Stimulated activated CD8-positive, alpha-beta memory T cell treated with anti-CD3 and anti-CD28 coated beads, Interleukin-7, amount 100 ng/mL, for 4 hours (primary cell): ENCODE results near the gene NTRK2.

Experiments used
- DNase-seq, 2 donors: peaks; one replicate each; pipeline ENCODE4 v3.0.0-alpha.2; 2020; ENCODE audit warnings: low read depth in 2 of 2

Gene NTRK2

DNA sequence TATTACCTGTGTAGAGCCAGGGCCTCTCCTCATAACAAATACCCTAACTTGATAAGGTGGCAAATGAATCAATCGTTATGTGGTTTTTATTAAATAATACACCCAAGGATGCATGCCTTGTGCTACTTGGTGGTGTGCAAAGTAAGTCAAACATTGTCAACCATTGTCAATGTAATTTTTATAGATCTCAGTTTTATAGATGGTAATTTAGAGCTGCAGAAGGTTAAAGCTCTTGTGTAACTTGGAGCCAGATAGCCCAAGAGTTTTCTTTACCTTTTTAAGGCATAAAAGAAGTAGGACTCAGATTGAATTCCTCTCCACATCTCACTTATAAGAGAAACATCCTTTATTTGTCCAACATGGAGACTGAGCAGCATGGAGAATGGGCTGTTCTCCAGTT is 304.7 kb downstream of the NTRK2 start:
- no peak for DNase-seq

DNA sequence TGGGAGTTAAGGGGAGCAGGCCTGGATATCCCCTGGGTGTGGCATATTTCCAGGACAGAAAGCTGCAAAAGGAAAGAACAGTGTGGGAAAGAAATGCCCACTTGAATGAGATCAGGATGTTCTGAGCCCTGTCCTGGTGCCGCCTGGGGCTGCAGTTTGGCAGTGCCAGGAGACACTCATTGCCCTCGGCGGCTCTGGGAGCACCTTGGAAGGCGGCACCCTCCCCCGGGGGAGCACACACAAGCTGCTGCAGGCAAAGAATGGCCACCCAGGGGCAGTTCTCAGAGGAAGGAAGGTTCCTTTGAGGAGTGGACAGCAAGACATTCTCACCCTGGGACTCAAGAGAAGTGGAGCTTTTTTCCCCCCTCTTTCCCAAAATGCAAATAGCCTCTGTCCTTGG is 305.3 kb downstream of the NTRK2 start:
- no peak for DNase-seq

DNA sequence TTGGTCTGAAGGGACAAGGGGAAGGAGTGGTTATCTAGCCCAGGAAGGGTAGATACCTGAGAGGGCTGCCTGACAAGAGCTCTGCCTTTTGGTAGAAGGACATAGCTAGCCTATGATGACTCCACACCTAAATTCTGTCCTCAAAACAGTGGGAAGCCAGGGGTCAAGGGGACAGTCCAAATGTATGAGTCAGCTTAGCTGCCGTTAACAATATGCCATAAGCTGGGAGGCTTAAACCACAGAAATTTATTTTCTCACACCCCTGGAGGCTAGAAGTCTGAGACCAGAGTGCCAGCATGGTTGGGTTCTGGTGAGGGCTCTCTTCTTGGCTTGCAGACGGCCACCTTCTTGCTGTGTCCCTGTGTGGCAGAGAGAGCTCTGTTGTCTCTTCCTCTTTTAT is 306.4 kb downstream of the NTRK2 start:
- no peak for DNase-seq

- DNase-seq = no peak
These were observed 309.1 kb downstream of the NTRK2 start for GRCh38 chr9:84978661-84979060.

DNA sequence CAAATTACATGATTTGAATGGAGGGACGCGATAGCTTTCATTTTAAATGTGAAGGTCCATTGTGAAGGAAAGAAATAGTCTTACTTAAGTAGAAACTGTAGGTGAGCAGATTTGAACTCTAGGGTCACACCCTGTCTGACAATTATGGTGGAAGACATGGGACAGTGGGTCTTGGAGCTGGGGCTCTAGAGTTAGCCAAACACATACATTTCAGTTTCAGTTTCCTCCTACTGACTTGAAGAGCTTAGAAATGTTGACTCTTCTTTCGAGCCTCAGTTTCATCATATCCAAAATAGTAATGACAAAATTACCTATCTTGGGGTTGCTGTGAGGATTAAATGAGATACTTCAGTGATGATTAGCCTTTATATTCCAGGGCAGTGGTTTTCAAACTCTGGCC is 314.2 kb downstream of the NTRK2 start:
- no peak for DNase-seq

- DNase-seq = no peak
These were observed 319.1 kb downstream of the NTRK2 start for GRCh38 chr9:84988621-84989020.

DNA sequence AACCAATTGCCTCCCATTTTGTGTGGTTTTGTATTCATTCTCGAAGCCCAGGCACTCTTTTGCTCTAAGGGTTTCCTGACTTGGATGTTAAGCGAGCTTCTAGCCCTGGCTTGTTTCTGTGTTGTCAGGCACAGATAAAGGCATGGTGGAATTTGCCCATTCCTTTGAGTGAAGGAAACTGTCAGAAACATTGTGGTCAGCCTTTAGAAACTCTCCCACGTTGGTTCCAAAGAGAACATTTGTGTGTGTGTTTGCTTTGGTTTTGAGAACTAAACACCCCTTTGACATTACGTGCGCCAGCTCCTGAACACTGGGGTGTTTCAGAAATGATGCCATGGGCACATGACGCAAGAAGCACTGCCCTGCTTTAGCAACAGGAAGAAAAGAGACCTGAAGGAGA is 320.9 kb downstream of the NTRK2 start:
- DNase-seq = no peak

DNA sequence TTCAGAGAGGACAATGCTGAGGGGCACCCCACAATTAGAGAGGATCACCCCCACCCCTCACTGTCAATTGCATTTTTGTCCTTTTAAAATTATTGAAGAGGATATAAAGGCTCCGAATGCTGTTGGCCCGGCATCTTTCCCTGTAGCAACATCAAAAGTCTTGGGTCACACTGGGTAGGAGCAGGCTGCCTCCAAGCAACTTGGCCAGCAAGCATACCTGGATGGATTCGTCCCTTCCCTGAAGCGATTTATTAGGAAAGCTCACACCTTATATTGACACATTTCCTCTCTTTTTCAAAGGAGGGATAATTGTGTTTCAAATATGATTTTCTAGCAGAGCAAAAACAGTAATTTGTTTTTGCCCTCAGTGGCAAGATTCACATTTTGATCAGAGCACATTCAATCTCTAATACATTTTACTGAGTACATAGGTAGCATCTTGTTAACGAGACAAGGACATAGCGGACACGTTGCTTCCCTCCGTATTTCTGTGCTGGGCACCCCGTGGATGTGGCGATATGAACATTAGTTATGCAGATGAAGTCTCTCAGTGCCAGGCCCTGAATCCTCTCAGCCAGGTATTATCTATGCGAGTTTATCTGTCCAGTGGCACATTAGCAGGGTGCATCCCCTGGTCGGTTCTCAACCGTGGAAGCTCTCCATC is 321.5 kb downstream of the NTRK2 start:
- DNase-seq = no peak

GRCh38 chr9:84991514-84991870 is 322.0 kb downstream of the NTRK2 start:
- DNase-seq = no peak

- no peak for DNase-seq
These were observed 322.9 kb downstream of the NTRK2 start for GRCh38 chr9:84992381-84992780.

DNA sequence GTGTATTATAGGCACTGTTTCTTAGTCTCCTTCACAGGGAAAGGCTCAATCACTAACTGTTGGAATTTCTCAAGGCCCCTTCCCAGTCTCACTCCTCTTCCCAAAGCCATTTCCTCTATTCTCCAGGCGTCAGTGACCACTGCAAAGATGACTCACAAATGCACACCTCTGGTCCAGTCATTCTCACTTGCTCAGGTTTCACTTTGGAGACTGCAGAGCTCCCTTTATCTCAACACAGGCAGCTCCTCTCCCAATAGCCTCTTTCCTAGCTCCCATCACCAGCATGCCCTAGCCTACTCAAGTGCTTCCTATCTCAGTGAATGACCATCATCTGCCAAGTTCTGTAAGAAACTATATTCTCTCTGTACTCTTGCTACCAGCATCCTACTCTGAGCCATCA is 323.6 kb downstream of the NTRK2 start:
- no peak for DNase-seq

DNA sequence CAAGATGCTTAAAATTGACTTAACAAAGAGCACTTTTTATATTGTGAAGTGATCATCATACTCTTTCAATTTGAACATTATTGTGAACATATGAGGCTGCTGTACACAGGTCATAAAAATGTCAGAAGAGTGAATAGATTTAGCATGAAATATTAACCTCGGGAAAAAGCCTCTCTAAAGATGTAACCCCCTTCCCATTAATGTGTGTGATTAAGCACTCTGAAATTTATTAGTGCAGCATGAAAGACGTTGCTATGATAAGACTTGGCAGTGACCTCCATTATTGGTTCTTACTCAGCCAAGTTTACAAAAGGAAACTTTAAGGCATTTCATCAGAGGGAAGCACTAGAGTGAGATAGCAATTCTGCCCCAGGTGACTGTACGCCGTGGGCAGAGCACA is 326.5 kb downstream of the NTRK2 start:
- no peak for DNase-seq

GRCh38 chr9:84996716-84997115 is 327.2 kb downstream of the NTRK2 start:
- no peak for DNase-seq

DNA sequence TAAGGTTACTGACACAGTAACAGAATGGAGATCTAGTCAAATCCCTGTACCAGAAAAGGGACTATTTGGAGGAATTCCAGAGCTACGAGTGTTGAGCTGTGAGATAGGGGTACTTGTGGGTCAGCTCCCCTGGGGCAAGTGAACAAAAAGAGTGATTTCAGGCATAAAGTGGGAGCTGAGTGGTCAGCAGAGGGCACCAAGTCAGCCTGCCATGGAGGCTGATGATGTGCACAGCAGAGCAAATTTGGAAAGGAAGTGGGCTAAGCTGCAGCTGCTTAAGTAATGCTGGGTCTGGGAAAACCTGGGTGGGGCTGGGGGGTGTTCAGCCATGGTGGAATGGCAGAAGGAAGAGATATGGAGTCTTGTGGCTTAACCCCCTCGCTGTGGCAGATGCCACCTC is 327.9 kb downstream of the NTRK2 start:
- no peak for DNase-seq

- DNase-seq = no peak
These were observed 329.1 kb downstream of the NTRK2 start for GRCh38 chr9:84998639-84999038.

DNA sequence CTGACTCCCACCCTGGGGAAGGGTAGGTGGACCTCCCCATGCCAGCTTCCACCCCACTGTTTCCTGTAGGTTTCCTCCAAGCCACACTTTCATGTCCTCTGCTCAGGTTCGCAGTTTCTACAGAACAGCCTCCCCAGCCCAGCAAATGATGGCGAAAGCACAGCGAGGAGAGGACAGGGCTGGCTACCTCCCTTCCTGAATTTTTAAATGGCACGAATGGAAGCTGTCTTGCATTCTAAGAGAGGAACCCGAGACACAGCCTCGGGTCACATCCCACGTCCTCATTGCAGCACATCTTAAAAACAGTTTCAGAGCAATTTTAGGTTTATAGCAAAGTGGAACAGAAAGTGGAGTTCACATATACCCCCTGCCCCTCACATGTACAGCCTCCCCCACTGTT is 330.3 kb downstream of the NTRK2 start:
- no peak for DNase-seq

DNA sequence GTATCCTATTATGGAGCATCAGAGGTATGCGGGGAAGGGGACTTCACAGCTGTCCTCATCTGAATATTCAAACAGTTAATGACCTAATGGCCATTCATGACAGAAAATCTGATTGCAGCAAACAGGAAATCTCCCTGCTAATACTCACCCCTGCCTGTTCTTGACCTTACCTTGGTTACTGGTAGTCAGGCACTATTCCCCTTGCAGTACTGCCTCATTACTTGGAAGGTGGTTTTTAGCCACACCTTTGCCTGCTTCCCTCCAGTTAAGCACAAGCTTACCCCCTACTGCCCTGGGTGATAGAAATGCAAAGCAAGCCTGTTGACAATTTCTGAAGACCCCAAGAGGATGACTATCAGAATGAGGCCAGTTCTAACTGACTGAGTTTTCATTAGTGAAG is 332.4 kb downstream of the NTRK2 start:
- DNase-seq = no peak

DNA sequence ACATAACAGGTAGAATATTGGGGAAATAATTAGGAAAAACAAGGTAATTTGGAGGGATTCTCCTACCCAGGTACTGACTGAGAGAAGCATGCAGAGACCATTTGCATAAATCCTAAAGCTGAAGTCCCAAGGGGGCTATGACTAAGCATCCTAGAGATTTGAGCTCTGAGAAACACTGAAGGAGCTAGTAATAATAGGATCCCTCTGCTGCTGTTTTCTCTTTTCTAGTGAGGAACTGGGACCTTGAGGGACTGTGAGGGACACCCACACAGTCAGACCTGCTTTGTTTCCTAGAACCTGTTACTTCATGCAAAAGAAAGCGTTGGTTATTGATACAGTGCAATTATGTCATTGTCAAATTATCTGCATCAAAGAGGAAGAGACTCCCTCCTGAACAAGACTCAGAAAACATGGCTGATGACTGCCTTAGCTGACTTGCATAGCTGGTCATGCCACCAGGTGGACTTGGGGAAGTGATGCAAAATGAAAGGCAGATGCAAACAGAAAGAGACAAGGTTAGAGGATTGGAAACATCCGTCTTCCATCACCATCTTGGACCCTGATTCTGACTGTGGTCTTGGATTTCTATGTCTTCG is 335.4 kb downstream of the NTRK2 start:
- no peak for DNase-seq

DNA sequence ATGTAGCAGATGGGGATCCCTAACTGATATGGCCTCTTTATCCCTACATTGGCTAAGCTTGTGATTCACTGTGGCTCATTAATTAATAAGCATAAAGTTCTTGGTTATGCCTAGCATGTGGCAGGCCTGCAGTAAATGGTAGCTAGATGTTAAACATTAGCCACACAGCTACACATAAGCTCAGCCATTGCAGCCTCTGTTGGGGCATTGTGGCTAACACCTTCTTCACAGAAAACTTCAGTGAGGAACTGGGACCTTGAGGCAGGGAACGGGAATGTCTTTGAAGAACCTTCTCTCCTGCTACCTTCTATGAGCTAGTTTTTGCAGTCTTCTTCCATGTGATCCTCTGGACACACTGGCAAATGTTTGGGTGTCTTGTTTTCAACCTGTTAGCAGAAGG is 338.2 kb downstream of the NTRK2 start:
- DNase-seq = no peak

DNA sequence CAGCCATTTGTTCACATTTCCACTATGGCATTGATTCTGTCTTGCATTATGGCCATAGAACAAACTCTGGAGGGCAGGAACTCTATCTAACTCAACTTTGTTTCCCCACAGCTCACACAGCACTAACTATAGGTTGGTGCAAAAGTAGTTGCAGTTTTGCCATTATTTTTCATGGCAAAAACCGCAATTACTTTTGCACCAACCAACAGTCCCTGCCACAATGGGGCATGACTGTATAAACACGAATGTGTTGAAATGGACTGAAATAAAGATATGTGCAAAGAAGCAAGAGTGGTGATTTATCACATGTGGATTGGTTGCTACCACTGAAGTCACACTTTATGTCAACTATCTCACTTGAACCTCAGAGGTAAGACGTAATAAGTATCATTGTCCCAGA is 338.7 kb downstream of the NTRK2 start:
- no peak for DNase-seq

DNA sequence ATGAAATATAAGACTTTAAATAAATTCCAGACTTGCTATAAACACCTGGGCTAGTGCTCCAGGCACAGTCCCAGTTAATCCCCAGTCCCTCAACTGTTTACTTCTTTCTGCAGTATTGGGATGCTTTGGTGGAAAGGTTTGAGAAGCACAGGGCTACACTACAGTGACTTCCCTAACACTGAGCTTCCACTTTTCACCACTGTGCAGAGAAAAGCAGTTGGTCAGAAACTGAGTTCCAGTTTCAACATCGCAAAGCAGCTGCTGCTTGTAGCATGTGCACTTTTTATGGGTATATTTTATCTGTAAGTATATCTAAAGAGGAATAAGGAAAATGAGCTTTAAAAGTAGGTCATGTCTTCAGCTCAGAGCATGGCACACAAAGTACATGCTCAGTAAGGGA is 339.7 kb downstream of the NTRK2 start:
- no peak for DNase-seq

DNA sequence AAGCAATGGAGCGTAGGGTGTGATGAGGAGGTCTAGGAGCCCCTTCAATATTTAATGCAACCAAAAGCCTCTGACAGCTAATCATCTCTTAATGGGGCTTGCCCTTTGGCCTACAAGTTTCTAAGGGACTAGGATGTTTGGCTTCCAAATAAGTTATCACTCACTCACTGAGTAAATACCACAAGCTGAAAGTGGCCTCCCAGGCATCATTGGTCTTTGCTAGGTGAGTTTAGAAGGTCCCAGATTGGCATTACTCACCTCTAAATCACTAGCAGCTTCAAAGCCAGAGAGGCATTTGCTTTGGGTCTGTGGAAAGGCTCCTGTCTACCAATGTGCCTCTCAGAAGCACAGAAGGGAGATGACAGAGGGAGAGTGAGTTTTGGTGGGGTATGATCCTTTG is 344.2 kb downstream of the NTRK2 start:
- no peak for DNase-seq

GRCh38 chr9:85014292-85014691 is 344.8 kb downstream of the NTRK2 start:
- DNase-seq = no peak

DNA sequence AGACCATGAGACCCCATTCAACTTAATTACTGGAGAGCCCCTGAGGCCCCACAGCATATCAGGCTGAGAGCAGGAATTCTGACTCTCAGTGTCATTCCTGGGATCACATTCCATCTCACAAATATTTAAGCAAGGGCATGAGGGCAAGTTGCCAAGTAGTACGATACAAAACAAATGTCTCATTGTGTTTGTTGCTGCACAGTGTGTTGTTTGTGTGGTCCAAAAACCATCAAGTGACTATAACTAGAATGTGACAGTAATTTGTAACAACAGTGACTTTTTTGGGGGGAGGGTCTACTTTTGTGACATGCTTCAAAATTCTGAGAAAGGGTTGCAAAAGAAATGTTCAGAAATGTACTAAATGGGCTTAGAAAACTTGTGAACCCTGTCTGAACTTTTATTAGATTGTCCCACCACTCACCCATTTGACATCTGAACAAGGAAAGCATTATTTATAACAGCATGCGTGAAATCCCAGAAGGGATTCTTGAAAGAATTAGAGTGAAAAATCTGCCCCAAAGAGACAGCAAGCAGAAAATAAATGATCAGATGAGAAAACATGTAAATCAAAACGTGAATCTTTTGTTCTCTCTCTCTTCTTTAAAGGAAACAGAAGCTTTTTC is 347.0 kb downstream of the NTRK2 start:
- no peak for DNase-seq
